HG02870 (cell line): Measurements from ENCODE around the gene TDP1.
A peak's percentile ranks its signal among the peaks of the same experiment; 100 is the strongest.
"Not testable (repeated sequence)": the region's sequence is repeated elsewhere in the genome, so short reads cannot be mapped to it uniquely, and the experiment has no call there.

ENCODE experiments used
- ATAC-seq: cut with Tn5 transposase; IDR thresholded peaks from one replicate; pipeline ENCODE4 v1.9.1; 2021; ENCODE audit warnings: mild to moderate bottlenecking, moderate library complexity; ENCODE audit not compliant: unreplicated experiment

TDP1 gene

GRCh38 chr14:90042496-90043252 is 86.9 kb downstream of the TDP1 start:
- ATAC-seq, result no peak

GRCh38 chr14:90045616-90046015 is 89.9 kb downstream of the TDP1 start:
- no peak for ATAC-seq

- no peak for ATAC-seq
Measured at GRCh38 chr14:90049390-90049789, 93.7 kb downstream of the TDP1 start.

GRCh38 chr14:90050271-90050670 is 94.5 kb downstream of the TDP1 start:
- no peak for ATAC-seq

- ATAC-seq, result no peak
Measured at GRCh38 chr14:90053044-90053443, 97.3 kb downstream of the TDP1 start.

- ATAC-seq, result no peak
Measured at GRCh38 chr14:90054803-90055202, 99.1 kb downstream of the TDP1 start.

GRCh38 chr14:90056826-90057225 is 101.1 kb downstream of the TDP1 start:
- ATAC-seq, result no peak

- no peak for ATAC-seq
Measured at GRCh38 chr14:90058876-90059458, 103.2 kb downstream of the TDP1 start.

GRCh38 chr14:90060312-90060964 is 104.7 kb downstream of the TDP1 start:
- peak; percentile 63 for ATAC-seq

GRCh38 chr14:90060965-90061684 is 105.4 kb downstream of the TDP1 start:
- ATAC-seq, result no peak

GRCh38 chr14:90061685-90062126 is 106.0 kb downstream of the TDP1 start, which contains the start of gene KCNK13:
TSS of gene KCNK13 (plus strand) at chr14:90061994. CDS start at chr14:90062206, 212 bp downstream.
- no peak for ATAC-seq

GRCh38 chr14:90062127-90062794 is 106.5 kb downstream of the TDP1 start:
- no peak for ATAC-seq

- no peak for ATAC-seq
Measured at GRCh38 chr14:90062822-90063539, 107.3 kb downstream of the TDP1 start.

- no peak for ATAC-seq
Measured at GRCh38 chr14:90072350-90072749, 116.6 kb downstream of the TDP1 start.

- ATAC-seq, result no peak
Measured at GRCh38 chr14:90079576-90079975, 123.8 kb downstream of the TDP1 start.

GRCh38 chr14:90087433-90087832 is 131.7 kb downstream of the TDP1 start:
- peak; percentile 74 for ATAC-seq

GRCh38 chr14:90088176-90088575 is 132.4 kb downstream of the TDP1 start:
- no peak for ATAC-seq

- ATAC-seq, result not testable (repeated sequence)
Measured at GRCh38 chr14:90089486-90089885, 133.8 kb downstream of the TDP1 start.

- no peak for ATAC-seq
Measured at GRCh38 chr14:90091393-90091792, 135.7 kb downstream of the TDP1 start.
